CD14-positive monocyte (primary cell): ENCODE results near the gene ABHD16A. TPM values are rescaled to one million over a fixed set of nuclear protein-coding genes. Genes with fewer than 3 reads are reported as not detected.

ENCODE experiments used
- DNase-seq, 3 donors: peaks; one replicate each; pipeline ENCODE4 v3.0.0-alpha.2; 2011 to 2022
- H2AFZ ChIP-seq: 2 replicates; pipeline ENCODE4 v1.6.0; 2012; ENCODE audit warnings: mild to moderate bottlenecking, low read depth, low read length, inconsistent platforms; ENCODE audit not compliant: insufficient read depth, poor library complexity, severe bottlenecking
- H3K27ac ChIP-seq, 2 donors: 1 replicate in 1 of 2; 2 replicates in 1 of 2; pipeline ENCODE4 v1.5.1; 2012 to 2013; ENCODE audit warnings: low read length in 2 of 2, control low read depth in 1 of 2, inconsistent platforms in 1 of 2, low read depth in 1 of 2, mild to moderate bottlenecking in 1 of 2
- H3K27me3 ChIP-seq, 2 donors: one replicate each; pipeline versions ENCODE4 v1.6.0 to v1.6.1; 2011 to 2013; ENCODE audit warnings: low read length in 2 of 2; ENCODE audit not compliant: control insufficient read depth in 2 of 2, insufficient read depth in 2 of 2
- H3K36me3 ChIP-seq, 2 donors: replicated peaks in 1 of 2; 1 replicate in 1 of 2; 2 replicates in 1 of 2; pipeline versions ENCODE4 v1.5.1 to v1.6.1; 2012 to 2013; ENCODE audit warnings: low read length in 2 of 2, control low read depth in 1 of 2, inconsistent platforms in 1 of 2, mild to moderate bottlenecking in 1 of 2; ENCODE audit not compliant: insufficient read depth in 2 of 2, control insufficient read depth in 1 of 2
- H3K4me1 ChIP-seq, 2 donors: 1 replicate in 1 of 2; 2 replicates in 1 of 2; pipeline versions ENCODE4 v1.5.1 to v1.6.1; 2012 to 2013; ENCODE audit warnings: low read length in 2 of 2, control low read depth in 1 of 2, inconsistent platforms in 1 of 2, mild to moderate bottlenecking in 1 of 2, moderate library complexity in 1 of 2; ENCODE audit not compliant: insufficient read depth in 2 of 2, control insufficient read depth in 1 of 2
- H3K4me2 ChIP-seq: replicated peaks from 2 replicates; pipeline ENCODE3; 2012; ENCODE audit warnings: low read length, moderate library complexity, mild to moderate bottlenecking; ENCODE audit not compliant: poor library complexity, severe bottlenecking; ENCODE audit errors: extremely low read depth
- H3K4me3 ChIP-seq, 3 experiments: fragments of 200-600 bp in 1 of 3; sonication (generic) in 1 of 3; replicated peaks in 1 of 3; 1 replicate in 2 of 3; 2 replicates in 1 of 3; pipeline ENCODE4 v1.5.1; 2011 to 2013; ENCODE audit warnings: low read length in 3 of 3, mild to moderate bottlenecking in 3 of 3, control low read depth in 2 of 3, low read depth in 2 of 3, inconsistent platforms in 1 of 3, moderate library complexity in 1 of 3
- H3K79me2 ChIP-seq: 2 replicates; pipeline ENCODE4 v1.6.0; 2012; ENCODE audit warnings: mild to moderate bottlenecking, control low read depth, inconsistent platforms, low read length, moderate library complexity; ENCODE audit not compliant: insufficient read depth
- H3K9ac ChIP-seq: 2 replicates; pipeline ENCODE4 v1.6.0; 2017; ENCODE audit warnings: low read length, mild to moderate bottlenecking; ENCODE audit not compliant: insufficient read depth, poor library complexity, severe bottlenecking
- H3K9me3 ChIP-seq, 2 donors: replicated peaks in 1 of 2; 1 replicate in 1 of 2; 2 replicates in 1 of 2; pipeline versions ENCODE4 v1.5.1 to v1.6.1; 2012 to 2013; ENCODE audit warnings: low read length in 2 of 2, control low read depth in 1 of 2; ENCODE audit not compliant: control insufficient read depth in 1 of 2, insufficient read depth in 1 of 2
- H4K20me1 ChIP-seq: 2 replicates; pipeline ENCODE4 v1.6.0; 2012; ENCODE audit warnings: mild to moderate bottlenecking, low read length, control low read depth, moderate library complexity; ENCODE audit not compliant: insufficient read depth
- H3K27ac Mint-ChIP-seq, 7 donors: one replicate each; pipeline ENCODE4 v1.8.0; 2020; ENCODE audit warnings: mild to moderate bottlenecking in 7 of 7, mixed read lengths in 7 of 7, moderate library complexity in 6 of 7, inconsistent platforms in 2 of 7
- H3K27me3 Mint-ChIP-seq, 3 donors: one replicate each; pipeline ENCODE4 v1.8.0; 2021 to 2022; ENCODE audit warnings: low read depth in 3 of 3, mild to moderate bottlenecking in 3 of 3, mixed read lengths in 3 of 3, moderate library complexity in 3 of 3, inconsistent platforms in 1 of 3
- H3K36me3 Mint-ChIP-seq, 2 donors: one replicate each; pipeline ENCODE4 v1.8.0; 2020; ENCODE audit warnings: mixed read lengths in 2 of 2, inconsistent platforms in 1 of 2, mild to moderate bottlenecking in 1 of 2
- H3K4me1 Mint-ChIP-seq: one replicate; pipeline ENCODE4 v1.8.0; 2020; ENCODE audit warnings: mild to moderate bottlenecking, mixed read lengths
- H3K4me3 Mint-ChIP-seq, 2 donors: one replicate each; pipeline ENCODE4 v1.8.0; 2020; ENCODE audit warnings: mild to moderate bottlenecking in 2 of 2, mixed read lengths in 2 of 2, moderate library complexity in 1 of 2
- H3K9me3 Mint-ChIP-seq, 7 donors: one replicate each; pipeline ENCODE4 v1.8.0; 2020 to 2022; ENCODE audit warnings: mixed read lengths in 7 of 7, mild to moderate bottlenecking in 6 of 7, moderate library complexity in 6 of 7, inconsistent platforms in 2 of 7
- CTCF ChIP-seq: fragments of 200-600 bp; IDR thresholded peaks from one replicate; pipeline ENCODE4 v1.8.0; 2022; ENCODE audit warnings: antibody characterized with exemption, mild to moderate bottlenecking
- WGBS: methylation state at CpG from one replicate; pipeline ENCODE4 v1.1.5; 2013; ENCODE audit warnings: missing lambda C conversion rate; ENCODE audit not compliant: insufficient coverage; 5-methylcytosine and 5-hydroxymethylcytosine counted together
- intact Hi-C, 2 donors: fragments of 100-400 bp; cut with micrococcal nuclease; formaldehyde crosslinking; loops; one replicate each; pipeline versions ENCODE4 v1.15.0 to v1.15.1; 2023
- polyA plus RNA-seq, 3 donors: library from polyadenylated mRNA; depleted of rRNA in 1 of 3; unstranded in 2 of 3; stranded (reverse) in 1 of 3; fragments of 300-500 nt in 2 of 3; fragments of >200 nt in 1 of 3; fragmentation: Illumina TruSeq in 2 of 3; gene quantifications; 1 replicate in 2 of 3; 2 replicates in 1 of 3; pipeline ENCODE4 v1.2.3, GENCODE V29; 2012 to 2021

Gene ABHD16A
- polyA plus RNA-seq, 3 donors = 53.0 to 122 (median 56.0) TPM

GRCh38 chr6:31706599-31706998, 3.5 kb upstream of the ABHD16A start, which contains the start of gene LY6G6F:
Gene LY6G6F (plus strand): TSS chr6:31706866. CDS start chr6:31706907, 41 bp downstream.
- Mint-ChIP-seq H3K9me3 (no peaks in the 10 kb centered on the region), H3K27me3 (peaks cover 0 to 6% (median 1%) of the 10 kb centered on the region in 3 donors), H3K4me1 (peaks cover 30% of the 10 kb centered on the region), H3K27ac (peak within 1 kb of the TSS in 1 of 7 donors; percentile 6), H3K36me3 (peaks cover 0 to 4% of the 10 kb centered on the region in 2 donors), H3K4me3 (no peak within 1 kb of the TSS)
- Histone ChIP-seq H3K4me2 (no peak within 1 kb of the TSS), H4K20me1 (peaks cover 5% of the 10 kb centered on the region), H3K9me3 (no peaks in the 10 kb centered on the region), H3K79me2 (peaks cover 14% of the 10 kb centered on the region), H3K4me1 (peaks cover 25 to 34% of the 10 kb centered on the region in 2 donors), H3K36me3 (no peaks in the 10 kb centered on the region), H3K27ac (no peak within 1 kb of the TSS), H3K27me3 (no peaks in the 10 kb centered on the region), H3K4me3 (no peak within 1 kb of the TSS), H3K9ac (no peak within 1 kb of the TSS), H2AFZ (no peak within 1 kb of the TSS)
- intact Hi-C loops = no loop called here
- TF ChIP-seq CTCF = no peak
- no peak for DNase-seq
- no CpG with 5 or more reads among the region's 3 CpGs for WGBS

GRCh38 chr6:31705931-31706330, 2.8 kb upstream of the ABHD16A start:
- H3K36me3 ChIP-seq = peaks cover 1 to 6% of the 10 kb centered on the region in 2 donors
- no peak overlapping the region for H3K9ac ChIP-seq
- peaks cover 7% of the 10 kb centered on the region for H4K20me1 ChIP-seq
- no peak overlapping the region for H2AFZ ChIP-seq
- no peak for TF ChIP-seq CTCF
- Mint-ChIP-seq H3K27me3 (peaks cover 0 to 6% (median 1%) of the 10 kb centered on the region in 3 donors), H3K27ac (no peak overlapping the region), H3K4me1 (peaks cover 30% of the 10 kb centered on the region), H3K4me3 (no peak overlapping the region), H3K36me3 (peaks cover 3 to 10% of the 10 kb centered on the region in 2 donors), H3K9me3 (no peaks in the 10 kb centered on the region)
- no peak overlapping the region for H3K4me2 ChIP-seq
- H3K27me3 ChIP-seq = no peaks in the 10 kb centered on the region
- no peak for DNase-seq
- intact Hi-C loops = no loop called here
- H3K4me1 ChIP-seq = peaks cover 25 to 34% of the 10 kb centered on the region in 2 donors
- no peaks in the 10 kb centered on the region for H3K9me3 ChIP-seq
- peaks cover 21% of the 10 kb centered on the region for H3K79me2 ChIP-seq
- no peak overlapping the region for H3K27ac ChIP-seq
- H3K4me3 ChIP-seq = no peak overlapping the region
- no CpG with 5 or more reads among the region's 6 CpGs for WGBS
